ENCODE data around the gene QKI.

- TF ChIP-seq CTCF (optimal IDR thresholded peaks at IDR 0.05 in 1 of 3, IDR thresholded peaks at IDR 0.05 in 1 of 3, conservative IDR thresholded peaks at IDR 0.05 in 1 of 3; ENCODE audit: extremely low read depth in 1 of 3, insufficient read depth in 2 of 3, low read length in 3 of 3) (no peak), EZH2 (IDR thresholded peaks at IDR 0.05; ENCODE audit: low read length) (no peak)
These were observed 181.7 kb downstream of the QKI start for GRCh38 chr6:163596174-163596573.

All from keratinocyte (primary cell).